H1 (cell line): ENCODE measurements around the gene DTX3. TPM values are rescaled to one million over a fixed set of nuclear protein-coding genes. Genes with fewer than 3 reads are reported as not detected.

Source experiments
- ATF3 ChIP-seq: IDR thresholded peaks from 2 replicates; pipeline ENCODE4 v1.6.1; 2011; ENCODE audit warnings: low read depth, mild to moderate bottlenecking, low read length; ENCODE audit not compliant: insufficient read depth
- BCL11A ChIP-seq, 2 experiments: IDR thresholded peaks; one replicate each; pipeline ENCODE4 v1.6.1; 2011; ENCODE audit warnings: low read depth in 2 of 2, low read length in 2 of 2, mild to moderate bottlenecking in 2 of 2
- CBX5 ChIP-seq: fragments of 300-800, 300-1000 bp; sonication (generic); IDR thresholded peaks from 2 replicates; pipeline ENCODE4 v1.7.1; 2016; ENCODE audit warnings: antibody characterized with exemption, low read length, low read depth
- CBX8 ChIP-seq: fragments of 300-800, 300-1000 bp; sonication (generic); IDR thresholded peaks from 2 replicates; pipeline ENCODE4 v1.7.1; 2016; ENCODE audit warnings: low read depth, low read length, borderline replicate concordance
- EP300 ChIP-seq, 2 experiments: IDR thresholded peaks; 1 replicate in 1 of 2; 2 replicates in 1 of 2; pipeline ENCODE4 v1.6.1; 2011 to 2012; ENCODE audit warnings: low read depth in 2 of 2, low read length in 2 of 2, mild to moderate bottlenecking in 2 of 2, borderline replicate concordance in 1 of 2, inconsistent platforms in 1 of 2, moderate library complexity in 1 of 2
- GABPA ChIP-seq: IDR thresholded peaks from 2 replicates; pipeline ENCODE4 v1.6.1; 2011; ENCODE audit warnings: mild to moderate bottlenecking, low read length, moderate library complexity, borderline replicate concordance; ENCODE audit not compliant: insufficient read depth
- KDM4A ChIP-seq: IDR thresholded peaks from one replicate; pipeline ENCODE4 v1.7.1; 2012; ENCODE audit warnings: low read depth, mild to moderate bottlenecking, moderate library complexity, low read length, inconsistent platforms; ENCODE audit not compliant: severe bottlenecking
- RFX5 ChIP-seq: IDR thresholded peaks from 2 replicates; pipeline ENCODE4 v1.6.1; 2011; ENCODE audit warnings: low read depth, low read length, improper control_type of control experiment, borderline replicate concordance
- SP2 ChIP-seq: IDR thresholded peaks from 2 replicates; pipeline ENCODE4 v1.6.1; 2012; ENCODE audit warnings: mild to moderate bottlenecking, low read length, inconsistent platforms
- SRF ChIP-seq: IDR thresholded peaks from 2 replicates; pipeline ENCODE4 v1.6.1; 2011; ENCODE audit warnings: mild to moderate bottlenecking, low read depth, low read length, moderate library complexity
- TCF12 ChIP-seq: IDR thresholded peaks from 2 replicates; pipeline ENCODE4 v1.6.1; 2011; ENCODE audit warnings: low read depth, mild to moderate bottlenecking, low read length
- polyA plus RNA-seq, 7 experiments: library from polyadenylated mRNA; depleted of rRNA in 3 of 7; stranded (reverse) in 5 of 7; unstranded in 2 of 7; fragments of >200 nt in 5 of 7; fragments of 200-250 nt in 2 of 7; gene quantifications; 1 replicate in 5 of 7; 2 replicates in 1 of 7; 4 replicates in 1 of 7; pipeline versions ENCODE4 v1.2.1 to v1.2.3, GENCODE V29; 2011 to 2013; ENCODE audit warnings: missing spikeins in 2 of 7, mixed read lengths in 2 of 7
- total RNA-seq: library from RNA; stranded (reverse); fragmentation: NEBNext Ultra II Directional; extraction: Animal tissue kit (Norgen Biotek cat#: 25700); gene quantifications from 2 replicates; pipeline ENCODE4 v1.2.1, GENCODE V29; 2021

Gene DTX3
- total and polyA plus RNA-seq, 2 of the 8 experiments (the other 6 are each of a cell fraction or from before 2014, with no cell fraction given): 41.8 to 92.5 TPM

- TF ChIP-seq CBX5 (no peak), KDM4A (peak; percentile 26), TCF12 (no peak), BCL11A (IDR thresholded peaks at IDR 0.05; ENCODE audit: low read depth in 2 of 2, low read length in 2 of 2) (no peak), SP2 (no peak), EP300 (IDR thresholded peaks at IDR 0.05; ENCODE audit: borderline replicate concordance in 1 of 2, low read depth in 2 of 2, low read length in 2 of 2) (no peak), CBX8 (no peak), RFX5 (no peak), GABPA (no peak), SRF (no peak), ATF3 (no peak)
Measured at GRCh38 chr12:57604992-57605810, 577 bp downstream of the DTX3 start (continued).
